H9 (cell line): ENCODE measurements around the gene COL23A1. TPM values are rescaled to one million over a fixed set of nuclear protein-coding genes. Genes with fewer than 3 reads are reported as not detected.

Source experiments
- DNase-seq: peaks from one replicate; pipeline ENCODE4 v3.0.0-alpha.2; 2017
- H2AFZ ChIP-seq: one replicate; pipeline ENCODE4 v1.6.1; 2013; ENCODE audit warnings: mild to moderate bottlenecking, low read length, control low read depth, moderate library complexity
- H2AK5ac ChIP-seq: 2 replicates; pipeline ENCODE4 v1.6.1; 2013; ENCODE audit warnings: low read length, control low read depth, mixed read lengths; ENCODE audit not compliant: insufficient read length
- H2BK120ac ChIP-seq: one replicate; pipeline ENCODE4 v1.6.1; 2013; ENCODE audit warnings: low read depth, mild to moderate bottlenecking, low read length, control low read depth, inconsistent platforms; ENCODE audit not compliant: poor library complexity, severe bottlenecking
- H2BK12ac ChIP-seq: 2 replicates; pipeline ENCODE4 v1.6.1; 2013; ENCODE audit warnings: low read length, control low read depth, mixed read lengths, low read depth; ENCODE audit not compliant: insufficient read length
- H2BK15ac ChIP-seq: 2 replicates; pipeline ENCODE4 v1.6.1; 2013; ENCODE audit warnings: low read depth, low read length, control low read depth
- H2BK20ac ChIP-seq: one replicate; pipeline ENCODE4 v1.6.1; 2013; ENCODE audit warnings: low read depth, mild to moderate bottlenecking, low read length, control low read depth, inconsistent platforms; ENCODE audit not compliant: poor library complexity, severe bottlenecking
- H2BK5ac ChIP-seq: 2 replicates; pipeline ENCODE4 v1.6.1; 2013; ENCODE audit warnings: low read length, control low read depth, mixed read lengths; ENCODE audit not compliant: insufficient read length
- H3K14ac ChIP-seq: 2 replicates; pipeline ENCODE4 v1.6.1; 2013; ENCODE audit warnings: low read length, control low read depth; ENCODE audit not compliant: insufficient read depth
- H3K18ac ChIP-seq: 2 replicates; pipeline ENCODE4 v1.6.1; 2013; ENCODE audit warnings: low read depth, mild to moderate bottlenecking, mixed read lengths, low read length, control low read depth; ENCODE audit not compliant: insufficient read length
- H3K23ac ChIP-seq: 2 replicates; pipeline ENCODE4 v1.6.1; 2013; ENCODE audit warnings: low read length, control low read depth, mixed read lengths, low read depth; ENCODE audit not compliant: insufficient read length
- H3K23me2 ChIP-seq: 2 replicates; pipeline ENCODE4 v1.6.1; 2013; ENCODE audit warnings: low read depth, mild to moderate bottlenecking, mixed read lengths, low read length, control low read depth; ENCODE audit not compliant: insufficient read length, poor library complexity, severe bottlenecking
- H3K27ac ChIP-seq: 2 replicates; pipeline ENCODE4 v1.5.1; 2013; ENCODE audit warnings: low read length, control low read depth, mixed read lengths, low read depth; ENCODE audit not compliant: insufficient read length
- H3K27me3 ChIP-seq: 2 replicates; pipeline ENCODE4 v1.6.1; 2013; ENCODE audit warnings: low read length, control low read depth, inconsistent platforms; ENCODE audit not compliant: insufficient read depth
- H3K4ac ChIP-seq: 2 replicates; pipeline ENCODE4 v1.6.1; 2013; ENCODE audit warnings: low read depth, mild to moderate bottlenecking, control low read depth, inconsistent platforms, low read length, moderate library complexity
- H3K4me1 ChIP-seq: 2 replicates; pipeline ENCODE4 v1.6.1; 2013; ENCODE audit warnings: low read length, control low read depth, inconsistent platforms; ENCODE audit not compliant: insufficient read depth
- H3K4me2 ChIP-seq: 2 replicates; pipeline ENCODE4 v1.6.1; 2013; ENCODE audit warnings: low read length, control low read depth, mixed read lengths; ENCODE audit not compliant: insufficient read length, insufficient read depth
- H3K56ac ChIP-seq: 2 replicates; pipeline ENCODE4 v1.6.1; 2013; ENCODE audit warnings: low read depth, mild to moderate bottlenecking, mixed read lengths, low read length, control low read depth; ENCODE audit not compliant: insufficient read length
- H3K79me1 ChIP-seq: 2 replicates; pipeline ENCODE4 v1.6.1; 2013; ENCODE audit warnings: low read depth, mild to moderate bottlenecking, moderate library complexity, low read length, control low read depth, inconsistent platforms; ENCODE audit not compliant: insufficient read depth, poor library complexity, severe bottlenecking
- H3K79me2 ChIP-seq: 2 replicates; pipeline ENCODE4 v1.6.1; 2013; ENCODE audit warnings: low read length, control low read depth, inconsistent platforms; ENCODE audit not compliant: insufficient read depth
- H3K9ac ChIP-seq: 2 replicates; pipeline ENCODE4 v1.6.1; 2013; ENCODE audit warnings: low read length, control low read depth, mixed read lengths; ENCODE audit not compliant: insufficient read length; ENCODE audit errors: extremely low read depth
- H3K9me3 ChIP-seq: one replicate; pipeline ENCODE4 v1.6.1; 2013; ENCODE audit warnings: low read depth, low read length, inconsistent platforms; ENCODE audit not compliant: control insufficient read depth
- H3T11ph ChIP-seq: one replicate; pipeline ENCODE4 v1.6.1; 2013; ENCODE audit warnings: mild to moderate bottlenecking, low read length, control low read depth, inconsistent platforms
- H4K20me1 ChIP-seq: one replicate; pipeline ENCODE4 v1.6.1; 2013; ENCODE audit not compliant: control insufficient read depth, insufficient read length, insufficient read depth
- H4K5ac ChIP-seq: 2 replicates; pipeline ENCODE4 v1.6.1; 2013; ENCODE audit warnings: low read depth, mild to moderate bottlenecking, mixed read lengths, low read length, control low read depth; ENCODE audit not compliant: insufficient read length
- H4K8ac ChIP-seq: replicated peaks from 2 replicates; pipeline ENCODE4 v1.6.1; 2013; ENCODE audit warnings: low read length, control low read depth, mixed read lengths, low read depth; ENCODE audit not compliant: insufficient read length
- H4K91ac ChIP-seq: 2 replicates; pipeline ENCODE4 v1.6.1; 2013; ENCODE audit warnings: low read depth, mild to moderate bottlenecking, moderate library complexity, mixed read lengths, low read length, control low read depth; ENCODE audit not compliant: insufficient read length
- H3K27ac Mint-ChIP-seq, 3 experiments: 2 replicates in 2 of 3; 3 replicates in 1 of 3; pipeline ENCODE4 v1.8.0; 2020 to 2021; ENCODE audit warnings: mixed read lengths in 3 of 3, mild to moderate bottlenecking in 1 of 3, moderate library complexity in 1 of 3
- H3K27me3 Mint-ChIP-seq: 2 replicates; pipeline ENCODE4 v1.8.0; 2021; ENCODE audit warnings: low read depth, mild to moderate bottlenecking, moderate library complexity, mixed read lengths
- H3K36me3 Mint-ChIP-seq, 3 experiments: 2 replicates in 2 of 3; 3 replicates in 1 of 3; pipeline ENCODE4 v1.8.0; 2020 to 2021; ENCODE audit warnings: low read depth in 3 of 3, mixed read lengths in 3 of 3; ENCODE audit not compliant: insufficient read depth in 1 of 3
- H3K4me1 Mint-ChIP-seq, 2 experiments: 2 replicates each; pipeline ENCODE4 v1.8.0; 2020; ENCODE audit warnings: mixed read lengths in 2 of 2
- H3K4me3 Mint-ChIP-seq, 2 experiments: 2 replicates in 1 of 2; 3 replicates in 1 of 2; pipeline ENCODE4 v1.8.0; 2020 to 2021; ENCODE audit warnings: mild to moderate bottlenecking in 2 of 2, mixed read lengths in 2 of 2, moderate library complexity in 1 of 2
- H3K9me3 Mint-ChIP-seq, 2 experiments: 2 replicates in 1 of 2; 3 replicates in 1 of 2; pipeline ENCODE4 v1.8.0; 2020; ENCODE audit warnings: mild to moderate bottlenecking in 2 of 2, mixed read lengths in 2 of 2, moderate library complexity in 1 of 2
- WGBS: extraction: QIAGEN DNeasy Blood & Tissue Kit; methylation state at CpG from one replicate; pipeline ENCODE4 v1.1.7; 2013; ENCODE audit warnings: missing lambda C conversion rate, low lambda C conversion rate, mixed read lengths; ENCODE audit not compliant: insufficient read length; ENCODE audit errors: extremely low coverage; 5-methylcytosine and 5-hydroxymethylcytosine counted together
- total RNA-seq: library from RNA; stranded (reverse); gene quantifications from 2 replicates; pipeline ENCODE4 v1.2.1, GENCODE V29; 2021
- TF ChIP-seq, protein P1 (sequence below): fragments of 200-600 bp; sonication (generic); conservative IDR thresholded peaks from 3 replicates; pipeline ENCODE4 v1.8.0; 2021; ENCODE audit warnings: antibody characterized with exemption, mild to moderate bottlenecking

Gene COL23A1
- total RNA-seq, 1 experiment from 2014 or later = 2.6 TPM

DNA sequence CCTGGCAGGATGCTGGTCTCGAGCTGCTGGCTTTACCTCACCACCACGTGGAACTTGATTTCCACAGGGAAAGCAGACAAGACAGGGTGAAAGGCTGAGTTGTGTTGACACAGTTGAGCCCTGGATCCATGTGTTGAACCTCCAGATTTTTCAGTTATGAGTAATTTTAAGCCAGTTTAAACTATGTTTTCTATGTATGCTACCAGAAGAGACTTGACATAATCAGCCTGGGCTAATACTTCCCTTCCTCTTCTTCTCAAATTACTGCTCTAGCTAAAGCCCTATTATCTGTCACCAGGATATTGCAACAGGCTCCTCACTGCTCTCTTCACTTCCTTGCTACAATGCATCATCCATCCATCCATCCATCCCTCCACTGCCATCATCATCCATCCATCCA lies 345.6 kb downstream of the COL23A1 start:
- Mint-ChIP-seq H3K4me1 (peaks cover 3% of the 10 kb centered on the region in 2 experiments), H3K27ac (no peak overlapping the region), H3K27me3 (peaks cover 16% of the 10 kb centered on the region), H3K9me3 (no peaks in the 10 kb centered on the region; a peak in 2 of 5 replicates), H3K4me3 (no peak overlapping the region), H3K36me3 (no peaks in the 10 kb centered on the region)
- Histone ChIP-seq H4K91ac (no peak overlapping the region), H4K8ac (no peak overlapping the region), H2AFZ (no peak overlapping the region), H3K23ac (no peak overlapping the region), H3K9me3 (no peaks in the 10 kb centered on the region), H4K20me1 (peaks cover 2% of the 10 kb centered on the region), H3K79me1 (no peaks in the 10 kb centered on the region), H2BK120ac (no peak overlapping the region), H2BK20ac (no peak overlapping the region), H3K27ac (no peak overlapping the region), H3K4me2 (no peak overlapping the region), H3K18ac (no peak overlapping the region), H3K27me3 (no peaks in the 10 kb centered on the region), H2BK12ac (no peak overlapping the region), H3K79me2 (no peaks in the 10 kb centered on the region), H2BK15ac (no peak overlapping the region), H3K14ac (no peak overlapping the region), H2AK5ac (no peak overlapping the region), H3T11ph (no peak overlapping the region), H3K23me2 (peaks cover 4% of the 10 kb centered on the region), H3K4me1 (no peaks in the 10 kb centered on the region), H4K5ac (no peak overlapping the region), H3K56ac (no peak overlapping the region), H3K4ac (no peak overlapping the region), H3K9ac (no peak overlapping the region), H2BK5ac (no peak overlapping the region)
- DNase-seq = no peak
- WGBS = no CpG with 5 or more reads among the region's 2 CpGs
- TF ChIP-seq, protein P1, sequence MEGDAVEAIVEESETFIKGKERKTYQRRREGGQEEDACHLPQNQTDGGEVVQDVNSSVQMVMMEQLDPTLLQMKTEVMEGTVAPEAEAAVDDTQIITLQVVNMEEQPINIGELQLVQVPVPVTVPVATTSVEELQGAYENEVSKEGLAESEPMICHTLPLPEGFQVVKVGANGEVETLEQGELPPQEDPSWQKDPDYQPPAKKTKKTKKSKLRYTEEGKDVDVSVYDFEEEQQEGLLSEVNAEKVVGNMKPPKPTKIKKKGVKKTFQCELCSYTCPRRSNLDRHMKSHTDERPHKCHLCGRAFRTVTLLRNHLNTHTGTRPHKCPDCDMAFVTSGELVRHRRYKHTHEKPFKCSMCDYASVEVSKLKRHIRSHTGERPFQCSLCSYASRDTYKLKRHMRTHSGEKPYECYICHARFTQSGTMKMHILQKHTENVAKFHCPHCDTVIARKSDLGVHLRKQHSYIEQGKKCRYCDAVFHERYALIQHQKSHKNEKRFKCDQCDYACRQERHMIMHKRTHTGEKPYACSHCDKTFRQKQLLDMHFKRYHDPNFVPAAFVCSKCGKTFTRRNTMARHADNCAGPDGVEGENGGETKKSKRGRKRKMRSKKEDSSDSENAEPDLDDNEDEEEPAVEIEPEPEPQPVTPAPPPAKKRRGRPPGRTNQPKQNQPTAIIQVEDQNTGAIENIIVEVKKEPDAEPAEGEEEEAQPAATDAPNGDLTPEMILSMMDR = no peak
